RPMI7951 (cell line): ENCODE results near the gene CMKLR1. TPM values are rescaled to one million over a fixed set of nuclear protein-coding genes. Genes with fewer than 3 reads are reported as not detected.

ENCODE experiments used
- total RNA-seq: library from RNA; depleted of rRNA; stranded (reverse); fragments of >200 nt; shearing (Covaris generic); gene quantifications from 2 replicates; pipeline ENCODE4 v1.2.3, GENCODE V29; 2014; rRNA removed

CMKLR1 gene
- total RNA-seq, 1 experiment from 2014 or later = 43.6 TPM

Other genes starting within 250 kb of the CMKLR1 start
- not detected in 2 replicates for gene WSCD2, start 210.0 kb downstream of the CMKLR1 start, total RNA-seq
- 3.5 and 3.6 TPM in 2 replicates for gene FICD, start 176.0 kb upstream of the CMKLR1 start, total RNA-seq
- 32.5 and 37.6 TPM in 2 replicates for gene SART3, start 221.9 kb upstream of the CMKLR1 start, total RNA-seq
- 120 and 127 TPM in 2 replicates for gene ISCU, start 223.3 kb upstream of the CMKLR1 start, total RNA-seq